ENCODE data around the gene GNL3.

DNA sequence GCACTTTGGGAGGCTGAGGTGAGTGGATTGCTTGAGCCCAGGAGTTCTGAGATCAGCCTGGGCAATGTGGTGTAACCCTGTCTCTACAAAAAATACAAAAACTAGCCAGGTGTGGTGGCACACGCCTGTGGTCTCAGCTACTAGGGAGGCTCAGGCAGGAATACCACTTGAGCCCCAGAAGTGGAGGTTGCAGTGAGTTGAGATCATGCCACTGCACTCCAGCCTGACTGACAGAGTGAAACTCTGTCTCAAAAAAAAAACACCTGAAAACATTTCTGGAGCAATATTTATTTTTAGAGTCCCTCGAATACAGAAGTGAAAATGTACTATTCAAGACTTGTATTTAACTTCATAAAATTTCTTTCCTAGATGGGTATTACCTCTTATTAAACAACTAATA is 24.7 kb downstream of the GNL3 start:
- TF ChIP-seq BCL11A (IDR thresholded peaks at IDR 0.05; ENCODE audit: low read depth in 2 of 2, low read length in 2 of 2) (no peak), POLR2A (IDR thresholded peaks at IDR 0.05; ENCODE audit: control extremely low read depth in 1 of 2, low read depth in 2 of 2, low read length in 2 of 2) (no peak), CEBPB (IDR thresholded peaks at IDR 0.05; ENCODE audit: low read depth, low read length) (no peak), EP300 (IDR thresholded peaks at IDR 0.05; ENCODE audit: borderline replicate concordance in 1 of 2, low read depth in 2 of 2, low read length in 2 of 2) (no peak), KDM4A (IDR thresholded peaks at IDR 0.05; ENCODE audit: low read depth, low read length, severe bottlenecking) (no peak), FOSL1 (IDR thresholded peaks at IDR 0.05; ENCODE audit: insufficient read depth, low read depth, low read length) (no peak)
- TF ChIP-seq, protein P1, sequence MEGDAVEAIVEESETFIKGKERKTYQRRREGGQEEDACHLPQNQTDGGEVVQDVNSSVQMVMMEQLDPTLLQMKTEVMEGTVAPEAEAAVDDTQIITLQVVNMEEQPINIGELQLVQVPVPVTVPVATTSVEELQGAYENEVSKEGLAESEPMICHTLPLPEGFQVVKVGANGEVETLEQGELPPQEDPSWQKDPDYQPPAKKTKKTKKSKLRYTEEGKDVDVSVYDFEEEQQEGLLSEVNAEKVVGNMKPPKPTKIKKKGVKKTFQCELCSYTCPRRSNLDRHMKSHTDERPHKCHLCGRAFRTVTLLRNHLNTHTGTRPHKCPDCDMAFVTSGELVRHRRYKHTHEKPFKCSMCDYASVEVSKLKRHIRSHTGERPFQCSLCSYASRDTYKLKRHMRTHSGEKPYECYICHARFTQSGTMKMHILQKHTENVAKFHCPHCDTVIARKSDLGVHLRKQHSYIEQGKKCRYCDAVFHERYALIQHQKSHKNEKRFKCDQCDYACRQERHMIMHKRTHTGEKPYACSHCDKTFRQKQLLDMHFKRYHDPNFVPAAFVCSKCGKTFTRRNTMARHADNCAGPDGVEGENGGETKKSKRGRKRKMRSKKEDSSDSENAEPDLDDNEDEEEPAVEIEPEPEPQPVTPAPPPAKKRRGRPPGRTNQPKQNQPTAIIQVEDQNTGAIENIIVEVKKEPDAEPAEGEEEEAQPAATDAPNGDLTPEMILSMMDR (IDR thresholded peaks at IDR 0.05; ENCODE audit: control extremely low read depth in 1 of 3, insufficient read depth in 1 of 3, low read depth in 1 of 3, low read length in 3 of 3): no peak

Data from H1 (cell line).